ENCODE data around the gene GDI1. TPM values are rescaled to one million over a fixed set of nuclear protein-coding genes. Genes with fewer than 3 reads are reported as not detected.

GDI1 gene
- total RNA-seq, 1 donor from 2014 or later = 143 TPM

GRCh38 chrX:154481911-154482601 lies 45.1 kb downstream of the GDI1 start:
- DNase-seq (ENCODE audit: low read depth) = no peak
- H3K4me2 ChIP-seq (ENCODE audit: low read length) = no peak overlapping the region
- peaks cover 4% of the 10 kb centered on the region for H3K36me3 Mint-ChIP-seq (ENCODE audit: low read depth, unreplicated experiment)
- H3K4me3 ChIP-seq (ENCODE audit: insufficient read depth, low read depth, low read length) = no peak overlapping the region
- peaks cover 9% of the 10 kb centered on the region for H3K4me1 ChIP-seq (ENCODE audit: insufficient read depth, low read length)
- H3K27me3 Mint-ChIP-seq (ENCODE audit: low read depth, unreplicated experiment) = no peaks in the 10 kb centered on the region
- no peaks in the 10 kb centered on the region for H3K4me1 Mint-ChIP-seq (ENCODE audit: low read depth, unreplicated experiment)
- no peak for TF ChIP-seq EZH2 (IDR thresholded peaks at IDR 0.05; ENCODE audit: insufficient read depth, low read length)
- no peak for TF ChIP-seq CTCF (IDR thresholded peaks at IDR 0.05; ENCODE audit: insufficient read depth, low read depth, low read length)
- H2AFZ ChIP-seq (ENCODE audit: low read depth, low read length) = no peak overlapping the region
- no peaks in the 10 kb centered on the region for H3K36me3 ChIP-seq (ENCODE audit: insufficient read depth, low read length)
- H3K27ac ChIP-seq (ENCODE audit: low read depth, low read length) = no peak overlapping the region
- H3K9me3 ChIP-seq (ENCODE audit: insufficient read depth, low read depth, low read length) = no peaks in the 10 kb centered on the region
- no peak overlapping the region for H3K9ac ChIP-seq (ENCODE audit: low read length)
- H4K20me1 ChIP-seq (ENCODE audit: insufficient read depth, low read length) = no peaks in the 10 kb centered on the region
- no peaks in the 10 kb centered on the region for H3K27me3 ChIP-seq (ENCODE audit: insufficient read depth, low read length)
- no peak for FAIRE-seq
- H3K4me3 Mint-ChIP-seq (ENCODE audit: unreplicated experiment) = no peak overlapping the region
- H3K9me3 Mint-ChIP-seq (ENCODE audit: unreplicated experiment) = no peaks in the 10 kb centered on the region
- no peak overlapping the region for H3K27ac Mint-ChIP-seq (ENCODE audit: unreplicated experiment)
- peaks cover 12% of the 10 kb centered on the region for H3K79me2 ChIP-seq (ENCODE audit: insufficient read depth, low read length)

GRCh38 chrX:154482786-154483185 lies 45.8 kb downstream of the GDI1 start:
- Mint-ChIP-seq H3K9me3 (ENCODE audit: unreplicated experiment) (no peaks in the 10 kb centered on the region), H3K4me3 (ENCODE audit: unreplicated experiment) (no peak overlapping the region), H3K36me3 (ENCODE audit: low read depth, unreplicated experiment) (peaks cover 4% of the 10 kb centered on the region), H3K27me3 (ENCODE audit: low read depth, unreplicated experiment) (no peaks in the 10 kb centered on the region), H3K27ac (ENCODE audit: unreplicated experiment) (no peak overlapping the region), H3K4me1 (ENCODE audit: low read depth, unreplicated experiment) (no peaks in the 10 kb centered on the region)
- no peaks in the 10 kb centered on the region for H3K9me3 ChIP-seq (ENCODE audit: insufficient read depth, low read depth, low read length)
- no peak for FAIRE-seq
- H3K36me3 ChIP-seq (ENCODE audit: insufficient read depth, low read length) = no peaks in the 10 kb centered on the region
- H3K4me1 ChIP-seq (ENCODE audit: insufficient read depth, low read length) = peaks cover 10% of the 10 kb centered on the region
- no peak for DNase-seq (ENCODE audit: low read depth)
- no peak overlapping the region for H3K4me2 ChIP-seq (ENCODE audit: low read length)
- H2AFZ ChIP-seq (ENCODE audit: low read depth, low read length) = no peak overlapping the region
- H3K27me3 ChIP-seq (ENCODE audit: insufficient read depth, low read length) = no peaks in the 10 kb centered on the region
- H3K4me3 ChIP-seq (ENCODE audit: insufficient read depth, low read depth, low read length) = no peak overlapping the region
- TF ChIP-seq EZH2 (IDR thresholded peaks at IDR 0.05; ENCODE audit: insufficient read depth, low read length) (no peak), CTCF (IDR thresholded peaks at IDR 0.05; ENCODE audit: insufficient read depth, low read depth, low read length) (no peak)
- H4K20me1 ChIP-seq (ENCODE audit: insufficient read depth, low read length) = no peaks in the 10 kb centered on the region
- peaks cover 13% of the 10 kb centered on the region for H3K79me2 ChIP-seq (ENCODE audit: insufficient read depth, low read length)
- H3K9ac ChIP-seq (ENCODE audit: low read length) = no peak overlapping the region
- H3K27ac ChIP-seq (ENCODE audit: low read depth, low read length) = no peak overlapping the region

GRCh38 chrX:154483325-154483724 lies 46.4 kb downstream of the GDI1 start:
- H3K36me3 Mint-ChIP-seq (ENCODE audit: low read depth, unreplicated experiment) = peaks cover 4% of the 10 kb centered on the region
- H3K27ac Mint-ChIP-seq (ENCODE audit: unreplicated experiment) = peak overlapping the region; percentile 50
- no peak overlapping the region for H3K27ac ChIP-seq (ENCODE audit: low read depth, low read length)
- TF ChIP-seq EZH2 (IDR thresholded peaks at IDR 0.05; ENCODE audit: insufficient read depth, low read length) (no peak), CTCF (IDR thresholded peaks at IDR 0.05; ENCODE audit: insufficient read depth, low read depth, low read length) (no peak)
- no peaks in the 10 kb centered on the region for H3K27me3 Mint-ChIP-seq (ENCODE audit: low read depth, unreplicated experiment)
- no peaks in the 10 kb centered on the region for H3K36me3 ChIP-seq (ENCODE audit: insufficient read depth, low read length)
- H3K4me3 ChIP-seq (ENCODE audit: insufficient read depth, low read depth, low read length) = no peak overlapping the region
- H3K4me1 ChIP-seq (ENCODE audit: insufficient read depth, low read length) = peaks cover 10% of the 10 kb centered on the region
- no peaks in the 10 kb centered on the region for H4K20me1 ChIP-seq (ENCODE audit: insufficient read depth, low read length)
- FAIRE-seq (no peak), DNase-seq (ENCODE audit: low read depth) (no peak)
- no peaks in the 10 kb centered on the region for H3K27me3 ChIP-seq (ENCODE audit: insufficient read depth, low read length)
- H3K79me2 ChIP-seq (ENCODE audit: insufficient read depth, low read length) = peaks cover 15% of the 10 kb centered on the region
- no peaks in the 10 kb centered on the region for H3K4me1 Mint-ChIP-seq (ENCODE audit: low read depth, unreplicated experiment)
- H3K9ac ChIP-seq (ENCODE audit: low read length) = no peak overlapping the region
- no peak overlapping the region for H3K4me2 ChIP-seq (ENCODE audit: low read length)
- no peaks in the 10 kb centered on the region for H3K9me3 ChIP-seq (ENCODE audit: insufficient read depth, low read depth, low read length)
- no peak overlapping the region for H2AFZ ChIP-seq (ENCODE audit: low read depth, low read length)
- H3K4me3 Mint-ChIP-seq (ENCODE audit: unreplicated experiment) = no peak overlapping the region
- H3K9me3 Mint-ChIP-seq (ENCODE audit: unreplicated experiment) = no peaks in the 10 kb centered on the region

Data from astrocyte (in vitro differentiated cells and primary cell).